GM18502 (cell line): ENCODE measurements around the gene FCHSD1.

ENCODE experiments used
- ATAC-seq: cut with Tn5 transposase; IDR thresholded peaks from one replicate; pipeline ENCODE4 v1.9.1; 2021; ENCODE audit warnings: mild to moderate bottlenecking; ENCODE audit not compliant: unreplicated experiment, poor library complexity

The FCHSD1 gene

DNA sequence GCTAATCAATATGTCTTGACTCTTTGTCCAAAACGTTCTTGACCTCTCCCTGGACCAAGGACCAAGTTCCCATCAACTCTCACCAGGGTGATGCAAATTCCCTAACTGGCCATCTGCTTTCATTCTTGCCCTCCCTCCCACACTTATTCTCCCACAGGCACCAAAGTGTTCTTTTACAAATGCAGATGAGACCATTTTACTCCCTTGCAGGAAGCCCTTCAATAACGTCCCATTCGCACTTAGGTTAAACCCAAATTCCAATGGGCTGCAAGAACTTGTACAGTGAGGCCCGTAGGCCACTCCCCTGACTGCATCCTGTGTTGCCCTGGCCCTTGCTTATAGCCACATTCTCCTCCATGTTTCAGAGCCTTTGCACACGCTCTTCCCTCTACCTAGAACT, 23.5 kb upstream of the FCHSD1 start:
- no peak for ATAC-seq

GRCh38 chr5:141672841-141673813, 21.9 kb upstream of the FCHSD1 start:
- ATAC-seq: no peak

DNA sequence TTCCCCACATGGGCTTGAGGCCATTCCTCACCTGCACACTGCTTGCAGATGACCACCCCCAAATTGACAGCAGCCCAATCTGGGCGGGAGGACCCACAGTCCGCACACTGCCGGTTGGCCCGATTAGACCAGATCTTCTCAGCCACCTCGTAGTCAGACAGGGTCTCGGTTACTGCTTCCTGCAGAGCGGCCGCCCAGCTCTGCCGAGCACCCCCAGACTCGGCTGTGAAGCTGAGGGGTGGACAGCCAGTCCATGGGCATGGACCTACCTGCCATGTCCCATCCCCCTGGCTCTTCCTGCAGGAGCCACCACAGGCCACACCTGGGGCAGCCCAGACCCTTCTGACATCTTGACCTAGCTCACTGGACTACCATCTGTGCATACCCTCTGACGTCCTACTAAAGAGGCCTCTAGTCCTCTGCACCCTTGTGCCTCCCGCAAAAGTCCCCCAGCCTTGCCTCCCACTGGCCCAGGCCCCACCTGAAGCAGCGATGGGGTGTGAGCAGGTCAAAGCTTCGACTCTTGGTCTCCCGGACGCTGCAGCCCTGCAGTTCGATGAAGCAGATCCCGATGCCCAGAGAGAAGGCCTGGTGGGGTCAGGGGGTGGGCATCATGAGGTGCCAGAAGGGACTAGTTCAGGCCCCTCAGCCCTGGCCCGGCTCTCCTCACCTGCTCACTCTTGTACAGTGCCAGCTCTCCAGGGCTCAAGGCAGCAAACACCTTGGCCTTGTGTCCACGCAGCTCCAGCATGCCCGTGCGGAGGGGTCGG, 21.0 kb upstream of the FCHSD1 start:
- ATAC-seq: no peak

DNA sequence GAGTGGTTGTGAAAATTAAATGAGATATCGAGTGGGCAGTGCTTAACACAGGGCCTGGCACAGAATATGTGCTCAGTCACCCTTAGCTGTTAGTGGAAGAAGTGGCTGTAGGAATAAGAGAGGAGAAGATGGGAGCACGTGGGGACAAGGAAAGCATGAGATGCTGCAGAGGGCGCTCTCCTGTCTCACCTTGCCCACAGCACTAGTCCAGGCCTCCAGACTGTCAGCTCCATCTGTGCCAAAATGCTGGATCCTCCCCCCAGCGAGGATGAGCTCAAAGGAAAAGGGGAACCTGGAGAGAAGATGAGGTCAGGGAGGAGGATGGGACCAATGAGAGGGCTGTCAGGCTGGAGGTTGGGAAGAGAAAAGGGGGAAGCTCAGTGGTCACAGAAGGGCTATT, 18.3 kb upstream of the FCHSD1 start:
- no peak for ATAC-seq

DNA sequence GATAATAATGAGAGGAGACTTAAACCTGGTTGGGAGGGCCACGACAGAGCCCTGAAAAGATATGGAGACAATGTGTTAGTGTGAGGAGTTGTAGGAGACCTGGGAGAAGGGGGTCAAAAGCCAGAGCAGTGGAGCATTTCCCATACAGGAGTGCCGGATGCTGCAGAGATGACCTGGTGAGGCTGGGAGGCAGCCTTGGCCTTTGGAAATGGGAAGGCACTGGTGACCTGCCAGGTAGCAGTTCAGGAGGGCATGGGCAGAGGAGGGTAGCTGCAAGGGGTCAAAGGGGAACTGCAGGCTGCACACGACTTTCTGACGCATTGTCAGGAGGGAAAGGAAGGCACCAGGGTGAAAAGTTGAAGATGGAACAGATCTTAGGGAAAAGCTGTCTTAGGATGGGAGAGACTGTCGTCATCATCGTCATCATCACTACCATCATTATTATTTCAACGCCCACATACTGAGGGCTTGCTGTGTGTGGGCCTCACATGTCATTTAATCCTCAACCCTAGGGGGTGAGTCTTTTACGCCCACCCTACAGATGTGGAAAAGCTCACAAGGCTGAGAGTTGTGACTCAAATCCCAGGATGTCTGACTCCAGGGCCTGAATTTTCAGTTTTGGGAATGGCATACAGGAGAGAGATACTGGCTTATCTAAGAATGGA, 17.5 kb upstream of the FCHSD1 start:
- ATAC-seq: no peak

DNA sequence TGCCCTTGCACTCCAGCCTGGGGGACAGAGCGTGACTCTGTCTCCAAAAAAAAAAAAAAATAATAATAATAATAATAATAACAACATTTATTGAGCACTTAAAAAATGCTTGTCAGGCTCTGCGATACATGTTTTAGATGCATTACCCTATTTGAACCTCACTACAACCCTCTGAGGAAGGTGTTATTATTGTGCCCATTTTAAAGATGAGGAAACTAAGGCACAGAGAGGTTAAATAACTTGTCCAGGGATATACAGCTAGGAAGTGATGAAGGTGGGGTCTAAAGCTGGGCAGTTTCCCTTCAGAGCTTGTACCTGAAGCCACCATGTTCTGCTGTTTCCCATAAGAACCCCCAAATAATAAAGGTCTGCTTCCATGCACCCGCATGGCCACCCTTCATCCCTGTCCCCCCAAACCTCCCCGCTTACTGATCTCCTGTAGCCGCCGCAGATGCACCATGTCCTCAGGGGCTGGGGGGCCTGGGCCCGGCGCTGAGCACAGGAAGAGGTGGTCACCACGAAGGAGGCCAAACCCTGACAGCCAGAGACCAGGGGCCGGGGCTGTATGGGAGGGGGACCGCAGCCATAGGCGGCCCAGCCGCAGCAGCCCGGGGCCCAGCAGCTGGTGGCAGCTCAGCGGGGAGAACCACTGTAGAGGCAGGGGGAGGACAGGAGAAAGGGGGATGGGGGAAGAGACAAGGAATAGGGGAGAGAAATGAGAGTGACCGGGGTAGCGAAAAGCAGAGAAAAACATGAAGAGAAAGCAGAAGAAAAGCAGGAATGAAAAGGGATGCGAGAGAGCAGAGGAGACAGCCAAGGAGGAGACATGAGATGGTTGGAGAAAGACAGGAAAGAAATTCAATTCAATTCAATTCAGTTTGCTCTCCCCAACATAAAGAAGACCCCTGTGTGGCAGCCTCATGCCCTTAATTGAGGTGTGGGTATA, 15.1 kb upstream of the FCHSD1 start:
- no peak for ATAC-seq

- peak; percentile 99 for ATAC-seq
Measured at GRCh38 chr5:141664733-141665461, 13.7 kb upstream of the FCHSD1 start.

- ATAC-seq: no peak
Measured at GRCh38 chr5:141663506-141663905, 12.3 kb upstream of the FCHSD1 start.

DNA sequence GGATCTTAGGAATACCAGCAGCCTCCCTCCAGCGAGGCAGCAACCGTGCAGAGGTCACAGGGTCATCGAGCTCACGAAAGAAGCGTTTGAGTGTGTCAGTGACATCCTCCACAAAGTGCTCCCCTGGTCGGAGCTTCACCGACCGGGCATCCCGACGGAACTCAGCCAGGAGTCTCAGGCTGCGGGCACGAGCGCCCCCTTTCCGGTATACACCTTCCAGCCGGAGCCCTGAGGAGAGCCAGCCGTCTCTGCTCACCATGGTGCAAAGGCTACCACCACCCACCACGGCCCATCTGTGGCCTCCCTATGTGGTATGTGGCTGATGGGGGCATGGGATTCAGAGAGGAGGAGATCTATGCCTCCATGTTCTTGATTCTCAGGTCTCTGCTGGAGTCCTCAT, 10.8 kb upstream of the FCHSD1 start:
- ATAC-seq: no peak

GRCh38 chr5:141657937-141658545, 6.8 kb upstream of the FCHSD1 start:
- ATAC-seq: peak; percentile 62

GRCh38 chr5:141657404-141657803, 6.2 kb upstream of the FCHSD1 start:
- ATAC-seq: no peak

DNA sequence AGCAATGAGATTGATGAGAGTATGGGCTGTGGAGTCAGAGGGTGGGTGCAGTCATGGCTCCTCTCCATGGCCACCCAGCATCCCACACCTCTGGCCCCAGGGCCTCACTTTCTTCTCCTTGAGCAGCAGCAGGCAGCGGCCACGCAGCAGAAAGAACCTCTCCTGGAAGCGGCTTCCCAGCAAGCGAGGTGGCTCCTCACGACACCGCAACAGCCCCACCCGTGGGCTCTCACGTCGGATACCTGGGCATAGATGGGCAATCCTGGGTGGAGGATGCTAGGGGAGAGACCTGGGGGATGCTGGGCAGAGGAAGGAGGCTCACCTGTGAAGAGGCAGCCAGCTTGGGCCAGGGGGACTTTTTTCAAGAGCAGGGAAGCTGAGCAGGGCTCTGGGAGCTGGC, 5.2 kb upstream of the FCHSD1 start:
- ATAC-seq: no peak

DNA sequence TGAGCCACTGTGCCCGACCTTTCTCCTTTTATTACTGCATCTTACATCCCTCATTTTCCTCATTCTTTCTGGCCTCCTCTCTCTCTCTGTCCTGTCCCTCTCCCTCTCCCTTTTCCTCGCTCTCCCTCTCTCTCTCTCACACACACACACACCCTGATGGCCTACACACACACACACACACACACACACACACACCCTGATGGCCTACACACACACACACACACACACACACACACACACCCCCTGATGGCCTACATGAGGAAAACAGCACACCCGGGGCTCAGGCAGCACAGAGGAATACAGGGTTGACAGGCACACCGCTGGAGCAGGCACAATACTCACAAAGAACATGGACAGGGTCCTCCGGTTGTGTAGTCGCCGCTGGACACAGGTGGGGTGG, 3.8 kb upstream of the FCHSD1 start:
- no peak for ATAC-seq

DNA sequence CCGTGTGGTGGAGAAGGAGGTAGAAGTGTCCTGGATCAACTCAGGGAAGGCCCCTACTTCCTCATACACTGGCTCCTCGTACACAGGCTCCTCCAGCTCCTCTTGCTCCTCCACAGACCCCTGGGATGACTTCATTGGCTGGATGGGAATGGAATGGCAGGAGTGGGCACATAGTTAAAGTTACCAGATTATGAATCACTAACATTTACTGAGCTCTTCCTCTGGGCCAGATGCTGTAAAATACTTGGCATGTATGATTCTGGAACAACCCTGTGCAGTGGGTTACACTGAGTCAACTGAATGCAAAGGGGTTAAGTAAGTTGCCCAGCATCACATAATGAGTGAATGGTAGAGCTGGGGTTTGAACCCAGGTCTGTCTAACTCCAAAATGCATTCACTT, 3.1 kb upstream of the FCHSD1 start:
- no peak for ATAC-seq

- no peak for ATAC-seq
Measured at GRCh38 chr5:141651728-141652105, 499 bp upstream of the FCHSD1 start.

DNA sequence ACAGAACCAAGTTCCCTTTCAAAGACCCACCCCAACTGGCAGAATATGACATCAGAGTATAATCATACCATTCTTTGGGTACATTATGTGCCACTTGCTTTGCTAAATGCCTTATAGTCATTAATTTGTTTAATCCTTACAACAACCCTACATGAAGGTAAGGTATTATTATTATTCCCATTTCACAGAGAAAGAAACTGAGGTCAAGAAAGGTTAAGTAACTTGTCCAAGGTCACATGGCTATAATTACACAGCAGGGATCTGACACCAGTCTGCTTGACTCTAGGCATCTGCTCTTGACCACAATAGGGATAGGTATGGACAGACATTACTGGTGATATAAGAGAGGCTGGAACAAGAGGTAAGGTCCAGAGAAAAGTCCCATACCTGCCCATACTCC, 1.2 kb downstream of the FCHSD1 start:
- ATAC-seq: no peak

DNA sequence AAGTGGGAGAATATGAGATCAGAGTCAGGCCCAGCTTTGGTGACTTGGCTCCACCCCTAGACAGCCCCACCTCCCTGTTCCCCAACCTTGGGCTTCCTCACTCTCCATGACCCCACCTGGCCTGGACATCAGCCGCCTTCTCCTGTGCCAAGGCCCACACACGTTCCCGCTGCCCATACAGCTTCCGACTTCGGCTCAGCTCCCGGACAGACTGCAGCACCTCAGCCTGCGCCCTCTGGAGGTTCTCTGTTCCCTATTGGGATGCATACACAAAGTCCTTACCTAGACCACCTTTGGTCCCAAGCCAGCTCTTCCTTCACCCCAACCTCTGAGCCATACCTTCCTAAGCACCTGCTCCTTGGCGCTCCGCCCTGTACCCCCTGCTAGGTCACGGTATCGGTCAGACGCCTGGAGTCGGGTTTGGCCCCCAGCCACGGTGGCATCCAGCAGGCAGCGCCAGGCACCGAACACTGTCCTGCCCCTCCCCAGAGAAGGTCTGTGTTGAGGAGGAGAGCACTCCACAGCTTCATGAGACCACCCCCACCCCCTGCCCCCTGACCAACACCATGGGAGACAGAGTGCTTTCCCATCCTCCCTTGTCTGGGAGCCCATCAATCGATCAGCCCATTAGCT, 2.0 kb downstream of the FCHSD1 start:
- no peak for ATAC-seq

DNA sequence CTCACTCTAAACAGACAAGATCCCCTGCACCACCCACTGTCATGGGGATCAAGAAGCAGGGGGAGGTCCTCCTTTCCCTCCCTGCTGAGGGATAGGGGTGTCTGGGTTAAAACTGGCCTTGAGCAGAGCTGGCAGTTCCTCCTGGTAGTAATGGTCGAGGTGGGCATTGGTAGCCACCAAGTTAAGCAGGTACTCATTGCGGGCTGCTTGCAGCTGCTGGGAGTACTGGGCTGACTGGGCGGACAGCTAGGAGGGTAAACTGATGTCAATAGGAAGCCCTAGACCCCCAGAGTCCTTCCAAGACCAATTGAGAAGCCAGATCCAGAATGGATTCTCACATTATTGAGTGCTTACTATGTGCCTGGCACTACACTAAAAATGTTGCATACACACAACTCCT, 3.4 kb downstream of the FCHSD1 start:
- ATAC-seq: no peak
